DOHH2 (cell line): ENCODE data around the gene WDR59.

Experiments
- CTCF ChIP-seq: fragments of 200-600 bp; sonication (generic); IDR thresholded peaks from one replicate; pipeline ENCODE4 v1.5.1; 2014; ENCODE audit warnings: antibody characterized with exemption, mild to moderate bottlenecking, low read depth, low read length; ENCODE audit not compliant: poor library complexity, severe bottlenecking
- EZH2phosphoT487 ChIP-seq: fragments of 200-600 bp; sonication (generic); IDR thresholded peaks from 2 replicates; pipeline ENCODE4 v1.6.1; 2017; ENCODE audit warnings: borderline replicate concordance, mild to moderate bottlenecking, antibody characterized with exemption, low read length, moderate library complexity, mixed read lengths

GRCh38 chr16:75029854-75030253 lies 44.9 kb upstream of the WDR59 start:
- TF ChIP-seq CTCF, result no peak
- TF ChIP-seq EZH2phosphoT487, result no peak
